K562 (cell line): ENCODE measurements around the gene DNAJC8. TPM values are rescaled to one million over a fixed set of nuclear protein-coding genes. Genes with fewer than 3 reads are reported as not detected.
A peak's percentile ranks its signal among the peaks of the same experiment; 100 is the strongest.

Source experiments
- ARID4B ChIP-seq: sonication (generic); formaldehyde crosslinking; IDR thresholded peaks from 2 replicates; pipeline ENCODE4 v1.8.0; 2022; ENCODE audit warnings: mild to moderate bottlenecking, missing genetic modification reagents
- ATF3 ChIP-seq, 2 experiments: fragments of 450-650 bp in 1 of 2; sonication (generic) in 1 of 2; formaldehyde crosslinking in 1 of 2; IDR thresholded peaks in 1 of 2; conservative IDR thresholded peaks in 1 of 2; 2 replicates each; pipeline versions ENCODE4 v1.6.1 to v1.8.1; 2016 to 2023; ENCODE audit warnings: mild to moderate bottlenecking in 2 of 2, moderate library complexity in 2 of 2, inconsistent platforms in 1 of 2, missing genetic modification reagents in 1 of 2
- ATF4 ChIP-seq: fragments of 450-650 bp; formaldehyde crosslinking; IDR thresholded peaks from 2 replicates; pipeline ENCODE4 v1.4.0; 2022; ENCODE audit warnings: mild to moderate bottlenecking, moderate library complexity
- ETS1 ChIP-seq: conservative IDR thresholded peaks from 2 replicates; pipeline ENCODE4 v1.6.1; 2011; ENCODE audit warnings: low read depth, mild to moderate bottlenecking, low read length; ENCODE audit not compliant: control insufficient read depth
- HMG20A ChIP-seq: fragments of 450-650 bp; formaldehyde crosslinking; conservative IDR thresholded peaks from 2 replicates; pipeline ENCODE4 v1.4.0; 2020; ENCODE audit warnings: mild to moderate bottlenecking, mixed read lengths
- HNRNPLL ChIP-seq: fragments of 200-400 bp; formaldehyde crosslinking; IDR thresholded peaks from 2 replicates; pipeline ENCODE4 v1.6.1; 2017; ENCODE audit warnings: low read length, low read depth, mild to moderate bottlenecking; ENCODE audit not compliant: poor library complexity, severe bottlenecking
- NFXL1 ChIP-seq: fragments of 450-650 bp; formaldehyde crosslinking; IDR thresholded peaks from 2 replicates; pipeline ENCODE4 v1.4.0; 2021; ENCODE audit warnings: mild to moderate bottlenecking
- NR2F6 ChIP-seq: fragments of 450-650 bp; formaldehyde crosslinking; IDR thresholded peaks from 2 replicates; pipeline ENCODE4 v1.4.0; 2020; ENCODE audit warnings: mild to moderate bottlenecking
- PYGO2 ChIP-seq: fragments of 450-650 bp; IDR thresholded peaks from 2 replicates; pipeline ENCODE4 v1.6.1; 2016; ENCODE audit warnings: mild to moderate bottlenecking, missing genetic modification characterization, moderate library complexity, missing compliant biosample characterization
- THRB ChIP-seq: fragments of 450-650 bp; formaldehyde crosslinking; conservative IDR thresholded peaks from 2 replicates; pipeline ENCODE4 v1.4.0; 2022; ENCODE audit warnings: mild to moderate bottlenecking, missing genetic modification characterization
- USF1 ChIP-seq: sonication (generic); formaldehyde crosslinking; IDR thresholded peaks from 2 replicates; pipeline ENCODE4 v1.9.0; 2022; ENCODE audit warnings: mild to moderate bottlenecking, missing genetic modification reagents
- ZBTB9 ChIP-seq: fragments of 450-650 bp; formaldehyde crosslinking; IDR thresholded peaks from 2 replicates; pipeline ENCODE4 v1.4.0; 2020; ENCODE audit warnings: mild to moderate bottlenecking, moderate library complexity
- ZNF75A ChIP-seq: fragments of 450-650 bp; formaldehyde crosslinking; IDR thresholded peaks from 2 replicates; pipeline ENCODE4 v1.4.0; 2020; ENCODE audit warnings: mild to moderate bottlenecking
- polyA plus RNA-seq, 8 experiments: library from polyadenylated mRNA; depleted of rRNA in 4 of 8; stranded (reverse) in 5 of 8; unstranded in 3 of 8; fragments of >200 nt; fragmentation: Nextera tagmentation in 2 of 8; fragmentation: Illumina TruSeq in 1 of 8; extraction: Ambion mirVana in 2 of 8; extraction: Trizol in 1 of 8; gene quantifications; 2 replicates each; pipeline versions ENCODE4 v1.2.1 to v1.2.3, GENCODE V29; 2011 to 2014; ENCODE audit warnings: inconsistent platforms in 1 of 8, missing spikeins in 1 of 8
- total RNA-seq, 7 experiments: library from RNA; depleted of rRNA in 6 of 7; stranded (reverse); fragments of >200 nt in 6 of 7; fragmentation: Illumina TruSeq in 2 of 7; extraction: Trizol in 2 of 7; gene quantifications; 2 replicates each; pipeline versions ENCODE4 v1.2.1 to v1.2.3, GENCODE V29; 2011 to 2021; ENCODE audit warnings: low replicate concordance in 1 of 7

DNAJC8 gene
- total and polyA plus RNA-seq, 9 of the 15 experiments (the other 6 are each of a cell fraction or from before 2014, with no cell fraction given), result 143 to 508 (median 209) TPM

GRCh38 chr1:28247612-28248272, 14.9 kb upstream of the DNAJC8 start (continued):
- TF ChIP-seq USF1 (CRISPR knock-in tag) (no peak), ZNF75A (CRISPR knock-in tag) (0 out of 2 replicates have a peak, but pooled peaks have one; percentile 39), HMG20A (0 out of 2 replicates have a peak, but pooled peaks have one; percentile 53), THRB (0 out of 2 replicates have a peak, but pooled peaks have one; percentile 3), NFXL1 (CRISPR knock-in tag) (0 out of 2 replicates have a peak, but pooled peaks have one; percentile 51), ETS1 (no peak), NR2F6 (CRISPR knock-in tag) (0 out of 2 replicates have a peak, but pooled peaks have one; percentile 61), PYGO2 (0 out of 2 replicates have a peak, but pooled peaks have one; percentile 11), ZBTB9 (CRISPR knock-in tag) (peak; percentile 32; the same call in 1 of the 2 replicates), ATF4 (CRISPR knock-in tag) (0 out of 2 replicates have a peak, but pooled peaks have one; percentile 11), ARID4B (CRISPR knock-in tag) (0 out of 2 replicates have a peak, but pooled peaks have one; percentile 25), ATF3 (IDR thresholded peaks at IDR 0.05) (no peak), ATF3 (CRISPR knock-in tag; conservative IDR thresholded peaks at IDR 0.05) (0 out of 2 replicates have a peak, but pooled peaks have one; percentile 4), HNRNPLL (peak; percentile 41)
